Lower leg skin (tissue), 3 donors: ENCODE results near the gene VPS13D.

Experiments used
- POLR2A ChIP-seq, 2 donors: fragments of 450-650 bp; IDR thresholded peaks; one replicate each; pipeline ENCODE4 v1.6.1; 2016 to 2017; ENCODE audit warnings: antibody characterized with exemption in 2 of 2, mild to moderate bottlenecking in 1 of 2, moderate library complexity in 1 of 2
- TF ChIP-seq, protein P1 (sequence below), 3 donors: fragments of 450-650 bp; IDR thresholded peaks; one replicate each; pipeline ENCODE4 v1.5.1; 2016; ENCODE audit warnings: antibody characterized with exemption in 3 of 3, mild to moderate bottlenecking in 3 of 3, moderate library complexity in 2 of 3

DNA sequence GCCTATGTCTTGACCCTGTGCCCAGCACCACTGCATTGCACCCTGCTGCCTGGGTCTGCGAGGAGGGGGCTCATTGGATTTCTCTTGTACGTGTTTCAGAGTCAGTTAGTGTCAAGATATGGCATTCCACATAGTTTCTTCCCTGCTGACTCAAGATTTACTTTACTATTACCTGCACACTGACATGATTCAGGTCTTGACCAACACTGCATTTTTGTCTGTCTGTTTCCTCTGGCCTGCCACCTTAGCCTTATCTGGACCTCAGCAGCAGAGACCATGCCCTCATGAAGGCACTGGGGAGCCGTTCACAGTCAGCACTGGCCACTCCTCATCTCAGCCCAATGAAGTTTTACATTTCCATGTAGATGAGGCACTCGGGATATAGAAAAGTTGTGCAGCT, 232.8 kb downstream of the VPS13D start:
- TF ChIP-seq, protein P1, sequence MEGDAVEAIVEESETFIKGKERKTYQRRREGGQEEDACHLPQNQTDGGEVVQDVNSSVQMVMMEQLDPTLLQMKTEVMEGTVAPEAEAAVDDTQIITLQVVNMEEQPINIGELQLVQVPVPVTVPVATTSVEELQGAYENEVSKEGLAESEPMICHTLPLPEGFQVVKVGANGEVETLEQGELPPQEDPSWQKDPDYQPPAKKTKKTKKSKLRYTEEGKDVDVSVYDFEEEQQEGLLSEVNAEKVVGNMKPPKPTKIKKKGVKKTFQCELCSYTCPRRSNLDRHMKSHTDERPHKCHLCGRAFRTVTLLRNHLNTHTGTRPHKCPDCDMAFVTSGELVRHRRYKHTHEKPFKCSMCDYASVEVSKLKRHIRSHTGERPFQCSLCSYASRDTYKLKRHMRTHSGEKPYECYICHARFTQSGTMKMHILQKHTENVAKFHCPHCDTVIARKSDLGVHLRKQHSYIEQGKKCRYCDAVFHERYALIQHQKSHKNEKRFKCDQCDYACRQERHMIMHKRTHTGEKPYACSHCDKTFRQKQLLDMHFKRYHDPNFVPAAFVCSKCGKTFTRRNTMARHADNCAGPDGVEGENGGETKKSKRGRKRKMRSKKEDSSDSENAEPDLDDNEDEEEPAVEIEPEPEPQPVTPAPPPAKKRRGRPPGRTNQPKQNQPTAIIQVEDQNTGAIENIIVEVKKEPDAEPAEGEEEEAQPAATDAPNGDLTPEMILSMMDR (IDR thresholded peaks at IDR 0.05) = no peak
- no peak for TF ChIP-seq POLR2A (IDR thresholded peaks at IDR 0.05)
